Thyroid gland (tissue), 4 donors: Measurements from ENCODE around the gene PRKCZ.

Experiments used
- POLR2A ChIP-seq, 2 donors: fragments of 450-650 bp; IDR thresholded peaks; one replicate each; pipeline ENCODE4 v1.6.1; 2017; ENCODE audit warnings: antibody characterized with exemption in 2 of 2, mild to moderate bottlenecking in 2 of 2, moderate library complexity in 1 of 2
- TF ChIP-seq, protein P1 (sequence below), 6 experiments: fragments of 200-600 bp in 3 of 6; fragments of 450-650 bp in 3 of 6; sonication (generic) in 3 of 6; IDR thresholded peaks; one replicate each; pipeline ENCODE4 v1.5.1; 2016 to 2019; ENCODE audit warnings: antibody characterized with exemption in 6 of 6, mild to moderate bottlenecking in 2 of 6, inconsistent platforms in 1 of 6, moderate library complexity in 1 of 6

DNA sequence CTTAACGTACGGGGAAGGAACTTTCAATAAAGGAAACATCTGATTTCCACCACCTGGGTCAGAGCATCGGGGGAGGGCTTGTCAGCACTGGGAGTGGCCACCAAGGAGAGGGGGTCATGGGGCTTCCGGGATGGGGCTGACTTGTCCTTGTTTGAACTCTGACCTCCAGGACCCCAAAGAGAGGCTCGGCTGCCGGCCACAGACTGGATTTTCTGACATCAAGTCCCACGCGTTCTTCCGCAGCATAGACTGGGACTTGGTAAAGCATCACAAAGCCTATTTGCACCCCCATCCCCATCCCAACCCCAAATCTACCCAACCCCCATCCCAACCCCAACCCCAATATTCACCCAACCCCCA lies 124.8 kb downstream of the PRKCZ start:
- TF ChIP-seq, protein P1, sequence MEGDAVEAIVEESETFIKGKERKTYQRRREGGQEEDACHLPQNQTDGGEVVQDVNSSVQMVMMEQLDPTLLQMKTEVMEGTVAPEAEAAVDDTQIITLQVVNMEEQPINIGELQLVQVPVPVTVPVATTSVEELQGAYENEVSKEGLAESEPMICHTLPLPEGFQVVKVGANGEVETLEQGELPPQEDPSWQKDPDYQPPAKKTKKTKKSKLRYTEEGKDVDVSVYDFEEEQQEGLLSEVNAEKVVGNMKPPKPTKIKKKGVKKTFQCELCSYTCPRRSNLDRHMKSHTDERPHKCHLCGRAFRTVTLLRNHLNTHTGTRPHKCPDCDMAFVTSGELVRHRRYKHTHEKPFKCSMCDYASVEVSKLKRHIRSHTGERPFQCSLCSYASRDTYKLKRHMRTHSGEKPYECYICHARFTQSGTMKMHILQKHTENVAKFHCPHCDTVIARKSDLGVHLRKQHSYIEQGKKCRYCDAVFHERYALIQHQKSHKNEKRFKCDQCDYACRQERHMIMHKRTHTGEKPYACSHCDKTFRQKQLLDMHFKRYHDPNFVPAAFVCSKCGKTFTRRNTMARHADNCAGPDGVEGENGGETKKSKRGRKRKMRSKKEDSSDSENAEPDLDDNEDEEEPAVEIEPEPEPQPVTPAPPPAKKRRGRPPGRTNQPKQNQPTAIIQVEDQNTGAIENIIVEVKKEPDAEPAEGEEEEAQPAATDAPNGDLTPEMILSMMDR (IDR thresholded peaks at IDR 0.05): no peak
- no peak for TF ChIP-seq POLR2A (IDR thresholded peaks at IDR 0.05)
